ENCODE results near the gene CFAP97D1. TPM values are rescaled to one million over a fixed set of nuclear protein-coding genes. Genes with fewer than 3 reads are reported as not detected.
A peak's percentile ranks its signal among the peaks of the same experiment; 100 is the strongest.

CFAP97D1 gene
- total RNA-seq (not detected), polyA plus RNA-seq (0.11 TPM)
- long read RNA-seq, donor 1, result 0 reads
- long read RNA-seq, donor 2, result 0 reads
- long read RNA-seq, donor 3, result 0 reads
- long read RNA-seq, donor 4, result 0 reads
- long read RNA-seq, donor 5, result 0 reads
- long read RNA-seq, donor 6, result 0 reads
- long read RNA-seq, donor 7, result 0 reads
- long read RNA-seq, donor 8, result 0 reads
- long read RNA-seq, donor 9, result 0 reads
- long read RNA-seq, donor 10, result 0 reads

- no peaks in the 10 kb centered on the region for H3K36me3 ChIP-seq (ENCODE audit: control insufficient read depth in 2 of 2, insufficient read depth in 2 of 2, low read length in 1 of 2)
- DNase-seq (ENCODE audit: low read depth in 6 of 9, low spot score in 9 of 9), result no peak
- peaks cover 0 to 11% of the 10 kb centered on the region in 2 donors for H3K4me1 ChIP-seq (ENCODE audit: control insufficient read depth in 2 of 2, insufficient read depth in 2 of 2, low read length in 2 of 2)
- peaks cover 20 to 49% of the 10 kb centered on the region in 2 donors for H3K27me3 ChIP-seq (ENCODE audit: control insufficient read depth in 2 of 2, insufficient read depth in 1 of 2, low read length in 1 of 2)
- no peaks in the 10 kb centered on the region for H3K9me3 ChIP-seq (ENCODE audit: control insufficient read depth in 2 of 2, insufficient read depth in 1 of 2, low read length in 1 of 2)
- H3K4me3 ChIP-seq (ENCODE audit: low read length in 2 of 2), result peak within 1 kb of the TSS; percentile 45 to 87
- peak within 1 kb of the TSS in 1 of 2 donors; percentile 80 for H3K27ac ChIP-seq (ENCODE audit: low read depth in 1 of 2, low read length in 1 of 2)
- WGBS, result 45% methylated on average over 7 of the region's 7 CpGs
Measured at GRCh38 chr17:43780135-43780534, at the start of gene CFAP97D1. CFAP97D1 (plus strand) TSS chr17:43780435; CDS start chr17:43780463, 28 bp downstream.

- no peak for DNase-seq (ENCODE audit: low read depth in 6 of 9, low spot score in 9 of 9)
- Histone ChIP-seq H3K27me3 (ENCODE audit: control insufficient read depth in 2 of 2, insufficient read depth in 1 of 2, low read length in 1 of 2) (peaks cover 0 to 4% of the 10 kb centered on the region in 2 donors), H3K9me3 (ENCODE audit: control insufficient read depth in 2 of 2, insufficient read depth in 1 of 2, low read length in 1 of 2) (no peaks in the 10 kb centered on the region), H3K27ac (ENCODE audit: low read depth in 1 of 2, low read length in 1 of 2) (no peak overlapping the region), H3K36me3 (ENCODE audit: control insufficient read depth in 2 of 2, insufficient read depth in 2 of 2, low read length in 1 of 2) (no peaks in the 10 kb centered on the region), H3K4me1 (ENCODE audit: control insufficient read depth in 2 of 2, insufficient read depth in 2 of 2, low read length in 2 of 2) (no peaks in the 10 kb centered on the region), H3K4me3 (ENCODE audit: low read length in 2 of 2) (no peak overlapping the region)
- WGBS, result 98% methylated on average over 2 of the region's 2 CpGs
Measured at GRCh38 chr17:43732958-43733357, 47.3 kb upstream of the CFAP97D1 start.

DNA sequence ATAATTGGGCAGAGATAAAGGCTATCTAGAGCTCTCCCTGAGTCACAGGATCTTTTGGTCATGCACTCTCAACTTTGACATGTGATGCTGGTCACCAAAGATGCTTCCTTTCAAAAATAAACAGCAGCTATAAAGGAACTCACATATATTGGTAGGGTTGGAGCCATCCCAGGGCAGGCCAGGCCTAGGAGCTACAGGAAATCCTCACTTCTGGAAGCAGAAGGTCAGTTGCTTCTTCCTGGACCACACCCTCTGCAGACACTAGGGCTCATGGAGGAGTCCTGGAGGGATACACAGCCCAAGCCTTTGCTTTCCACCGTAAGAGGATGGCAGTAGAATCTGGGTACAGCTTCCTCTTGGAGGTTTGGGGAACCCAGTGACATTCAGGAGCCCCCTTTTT, 46.3 kb upstream of the CFAP97D1 start:
- WGBS, result 91% methylated on average over 1 of the region's 1 CpG
- no peak for DNase-seq (ENCODE audit: low read depth in 6 of 9, low spot score in 9 of 9)
- Histone ChIP-seq H3K27ac (ENCODE audit: low read depth in 1 of 2, low read length in 1 of 2) (no peak overlapping the region), H3K4me1 (ENCODE audit: control insufficient read depth in 2 of 2, insufficient read depth in 2 of 2, low read length in 2 of 2) (no peaks in the 10 kb centered on the region), H3K36me3 (ENCODE audit: control insufficient read depth in 2 of 2, insufficient read depth in 2 of 2, low read length in 1 of 2) (no peaks in the 10 kb centered on the region), H3K4me3 (ENCODE audit: low read length in 2 of 2) (no peak overlapping the region), H3K9me3 (ENCODE audit: control insufficient read depth in 2 of 2, insufficient read depth in 1 of 2, low read length in 1 of 2) (no peaks in the 10 kb centered on the region), H3K27me3 (ENCODE audit: control insufficient read depth in 2 of 2, insufficient read depth in 1 of 2, low read length in 1 of 2) (peaks cover 0 to 4% of the 10 kb centered on the region in 2 donors)

DNA sequence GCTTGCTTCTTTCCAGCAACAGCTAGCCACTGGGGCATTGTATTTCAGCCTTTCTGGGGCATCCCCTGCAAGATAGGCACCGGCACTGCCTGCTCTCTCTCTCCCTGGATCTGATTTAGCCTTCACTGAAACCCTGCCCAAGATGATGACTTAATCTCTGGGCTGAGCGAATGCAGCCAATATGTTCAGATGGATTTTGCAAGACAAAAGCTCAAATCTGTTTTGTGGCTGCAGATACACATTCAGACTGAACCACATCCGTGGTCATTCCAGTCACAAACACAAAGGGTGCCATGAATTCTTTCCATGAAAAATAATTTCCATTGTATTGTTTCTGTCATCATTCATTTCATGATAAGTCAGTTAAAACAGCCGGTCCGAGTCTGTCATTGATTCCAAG, 45.9 kb upstream of the CFAP97D1 start:
- WGBS, result 88% methylated on average over 5 of the region's 5 CpGs
- no peak for DNase-seq (ENCODE audit: low read depth in 6 of 9, low spot score in 9 of 9)
- Histone ChIP-seq H3K36me3 (ENCODE audit: control insufficient read depth in 2 of 2, insufficient read depth in 2 of 2, low read length in 1 of 2) (no peaks in the 10 kb centered on the region), H3K27me3 (ENCODE audit: control insufficient read depth in 2 of 2, insufficient read depth in 1 of 2, low read length in 1 of 2) (peaks cover 0 to 4% of the 10 kb centered on the region in 2 donors), H3K4me3 (ENCODE audit: low read length in 2 of 2) (no peak overlapping the region), H3K27ac (ENCODE audit: low read depth in 1 of 2, low read length in 1 of 2) (no peak overlapping the region), H3K4me1 (ENCODE audit: control insufficient read depth in 2 of 2, insufficient read depth in 2 of 2, low read length in 2 of 2) (no peaks in the 10 kb centered on the region), H3K9me3 (ENCODE audit: control insufficient read depth in 2 of 2, insufficient read depth in 1 of 2, low read length in 1 of 2) (no peaks in the 10 kb centered on the region)

GRCh38 chr17:43736389-43736788, 43.8 kb upstream of the CFAP97D1 start:
- no peak overlapping the region for H3K27ac ChIP-seq (ENCODE audit: low read depth in 1 of 2, low read length in 1 of 2)
- H3K4me3 ChIP-seq (ENCODE audit: low read length in 2 of 2), result no peak overlapping the region
- H3K27me3 ChIP-seq (ENCODE audit: control insufficient read depth in 2 of 2, insufficient read depth in 1 of 2, low read length in 1 of 2), result peaks cover 0 to 5% of the 10 kb centered on the region in 2 donors
- no peaks in the 10 kb centered on the region for H3K36me3 ChIP-seq (ENCODE audit: control insufficient read depth in 2 of 2, insufficient read depth in 2 of 2, low read length in 1 of 2)
- 96% methylated on average over 2 of the region's 2 CpGs for WGBS
- H3K9me3 ChIP-seq (ENCODE audit: control insufficient read depth in 2 of 2, insufficient read depth in 1 of 2, low read length in 1 of 2), result no peaks in the 10 kb centered on the region
- DNase-seq (ENCODE audit: low read depth in 6 of 9, low spot score in 9 of 9), result no peak
- no peaks in the 10 kb centered on the region for H3K4me1 ChIP-seq (ENCODE audit: control insufficient read depth in 2 of 2, insufficient read depth in 2 of 2, low read length in 2 of 2)

- Histone ChIP-seq H3K27me3 (ENCODE audit: control insufficient read depth in 2 of 2, insufficient read depth in 1 of 2, low read length in 1 of 2) (peaks cover 0 to 7% of the 10 kb centered on the region in 2 donors), H3K4me3 (ENCODE audit: low read length in 2 of 2) (no peak overlapping the region), H3K4me1 (ENCODE audit: control insufficient read depth in 2 of 2, insufficient read depth in 2 of 2, low read length in 2 of 2) (no peaks in the 10 kb centered on the region), H3K9me3 (ENCODE audit: control insufficient read depth in 2 of 2, insufficient read depth in 1 of 2, low read length in 1 of 2) (no peaks in the 10 kb centered on the region), H3K36me3 (ENCODE audit: control insufficient read depth in 2 of 2, insufficient read depth in 2 of 2, low read length in 1 of 2) (no peaks in the 10 kb centered on the region), H3K27ac (ENCODE audit: low read depth in 1 of 2, low read length in 1 of 2) (no peak overlapping the region)
- DNase-seq (ENCODE audit: low read depth in 6 of 9, low spot score in 9 of 9), result no peak
- 96% methylated on average over 2 of the region's 2 CpGs for WGBS
Measured at GRCh38 chr17:43737722-43738121, 42.5 kb upstream of the CFAP97D1 start.

GRCh38 chr17:43740541-43740940, 39.7 kb upstream of the CFAP97D1 start:
- 89% methylated on average over 4 of the region's 4 CpGs for WGBS
- DNase-seq (ENCODE audit: low read depth in 6 of 9, low spot score in 9 of 9), result no peak

GRCh38 chr17:43741636-43742035, 38.6 kb upstream of the CFAP97D1 start:
- Histone ChIP-seq H3K4me1 (ENCODE audit: control insufficient read depth in 2 of 2, insufficient read depth in 2 of 2, low read length in 2 of 2) (no peaks in the 10 kb centered on the region), H3K9me3 (ENCODE audit: control insufficient read depth in 2 of 2, insufficient read depth in 1 of 2, low read length in 1 of 2) (no peaks in the 10 kb centered on the region), H3K36me3 (ENCODE audit: control insufficient read depth in 2 of 2, insufficient read depth in 2 of 2, low read length in 1 of 2) (no peaks in the 10 kb centered on the region), H3K27ac (ENCODE audit: low read depth in 1 of 2, low read length in 1 of 2) (no peak overlapping the region), H3K27me3 (ENCODE audit: control insufficient read depth in 2 of 2, insufficient read depth in 1 of 2, low read length in 1 of 2) (peaks cover 0 to 24% of the 10 kb centered on the region in 2 donors), H3K4me3 (ENCODE audit: low read length in 2 of 2) (no peak overlapping the region)
- 95% methylated on average over 5 of the region's 5 CpGs for WGBS
- no peak for DNase-seq (ENCODE audit: low read depth in 6 of 9, low spot score in 9 of 9)

More at GRCh38 chr17:43740541-43740940, 39.7 kb upstream of the CFAP97D1 start:
- Histone ChIP-seq H3K4me1 (ENCODE audit: control insufficient read depth in 2 of 2, insufficient read depth in 2 of 2, low read length in 2 of 2) (no peaks in the 10 kb centered on the region), H3K4me3 (ENCODE audit: low read length in 2 of 2) (no peak overlapping the region), H3K27ac (ENCODE audit: low read depth in 1 of 2, low read length in 1 of 2) (no peak overlapping the region), H3K27me3 (ENCODE audit: control insufficient read depth in 2 of 2, insufficient read depth in 1 of 2, low read length in 1 of 2) (peaks cover 0 to 19% of the 10 kb centered on the region in 2 donors), H3K36me3 (ENCODE audit: control insufficient read depth in 2 of 2, insufficient read depth in 2 of 2, low read length in 1 of 2) (no peaks in the 10 kb centered on the region), H3K9me3 (ENCODE audit: control insufficient read depth in 2 of 2, insufficient read depth in 1 of 2, low read length in 1 of 2) (no peaks in the 10 kb centered on the region)

DNA sequence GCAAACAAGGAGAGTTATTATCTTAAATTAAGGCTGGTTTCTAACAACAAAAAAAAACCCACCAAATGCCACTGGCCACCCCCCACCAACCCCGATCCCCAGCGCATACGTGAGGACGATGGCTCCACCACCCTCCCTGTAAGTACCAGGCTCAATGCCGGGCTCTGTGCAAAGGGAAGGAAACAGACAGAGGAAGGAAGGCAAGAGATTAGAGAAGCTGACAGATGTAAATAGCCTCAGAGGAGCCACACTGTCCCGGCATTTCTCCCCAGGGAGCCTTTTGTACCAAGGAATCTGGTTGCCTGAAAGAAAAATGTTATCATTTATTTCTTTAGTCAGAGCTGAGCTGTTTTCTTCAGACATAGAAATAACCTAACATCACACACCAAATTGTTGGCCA, 34.7 kb upstream of the CFAP97D1 start:
- no peak overlapping the region for H3K4me3 ChIP-seq (ENCODE audit: low read length in 2 of 2)
- H3K4me1 ChIP-seq (ENCODE audit: control insufficient read depth in 2 of 2, insufficient read depth in 2 of 2, low read length in 2 of 2), result no peaks in the 10 kb centered on the region
- H3K9me3 ChIP-seq (ENCODE audit: control insufficient read depth in 2 of 2, insufficient read depth in 1 of 2, low read length in 1 of 2), result no peaks in the 10 kb centered on the region
- no peaks in the 10 kb centered on the region for H3K36me3 ChIP-seq (ENCODE audit: control insufficient read depth in 2 of 2, insufficient read depth in 2 of 2, low read length in 1 of 2)
- peaks cover 0 to 32% of the 10 kb centered on the region in 2 donors for H3K27me3 ChIP-seq (ENCODE audit: control insufficient read depth in 2 of 2, insufficient read depth in 1 of 2, low read length in 1 of 2)
- WGBS, result 6% methylated on average over 6 of the region's 6 CpGs
- no peak overlapping the region for H3K27ac ChIP-seq (ENCODE audit: low read depth in 1 of 2, low read length in 1 of 2)
- no peak for DNase-seq (ENCODE audit: low read depth in 6 of 9, low spot score in 9 of 9)

Data from thymus (tissue), 14 donors.